Embryonic facial prominence (tissue), 1 donor: ENCODE data around the gene PDGFD.

Experiments
- DNase-seq: peaks from one replicate; pipeline ENCODE4 v3.0.0-alpha.2; 2016; ENCODE audit errors: extremely low spot score

PDGFD gene

GRCh38 chr11:103920933-103921332 lies 243.0 kb downstream of the PDGFD start:
- no peak for DNase-seq

DNA sequence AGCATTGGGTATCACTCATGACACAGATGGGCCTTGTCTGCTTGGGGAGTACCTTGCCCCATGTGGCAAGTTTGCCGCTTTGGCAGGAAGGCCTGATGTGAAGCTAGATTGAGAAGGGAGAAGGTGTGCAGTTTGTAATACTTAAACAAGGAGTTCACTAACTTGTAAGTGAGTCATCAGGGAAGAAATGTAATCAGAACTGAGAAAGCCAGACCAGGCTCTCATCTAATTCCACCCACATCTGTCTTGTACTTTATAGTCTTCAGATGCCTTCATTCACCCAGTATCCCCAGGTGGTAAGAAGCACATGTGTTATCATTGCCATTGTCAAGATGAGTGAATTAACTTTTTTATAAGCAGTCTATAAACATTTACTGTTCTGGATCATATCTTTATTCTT lies 243.5 kb downstream of the PDGFD start:
- no peak for DNase-seq

- no peak for DNase-seq
These were observed 253.2 kb downstream of the PDGFD start for GRCh38 chr11:103910721-103911120.

GRCh38 chr11:103907548-103908455 lies 256.1 kb downstream of the PDGFD start:
- no peak for DNase-seq

DNA sequence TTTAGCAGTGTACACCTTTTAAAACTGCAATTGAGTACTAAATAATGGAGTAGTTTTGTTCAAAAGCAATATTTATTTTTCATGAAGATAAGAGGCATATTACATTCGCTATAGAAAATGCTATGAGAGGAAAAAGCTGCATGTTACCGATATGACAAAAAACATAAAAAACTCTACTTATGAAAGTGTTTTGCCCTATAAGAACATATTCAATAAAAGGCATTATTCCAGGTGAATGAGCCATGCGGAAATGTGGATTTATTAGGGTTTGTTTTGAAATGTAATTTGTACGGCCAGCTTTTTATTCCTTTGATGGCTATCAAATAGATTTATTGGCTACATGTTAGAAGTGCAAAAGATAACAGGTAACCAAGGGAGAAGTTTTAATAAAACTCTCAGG lies 256.8 kb downstream of the PDGFD start:
- DNase-seq = no peak

DNA sequence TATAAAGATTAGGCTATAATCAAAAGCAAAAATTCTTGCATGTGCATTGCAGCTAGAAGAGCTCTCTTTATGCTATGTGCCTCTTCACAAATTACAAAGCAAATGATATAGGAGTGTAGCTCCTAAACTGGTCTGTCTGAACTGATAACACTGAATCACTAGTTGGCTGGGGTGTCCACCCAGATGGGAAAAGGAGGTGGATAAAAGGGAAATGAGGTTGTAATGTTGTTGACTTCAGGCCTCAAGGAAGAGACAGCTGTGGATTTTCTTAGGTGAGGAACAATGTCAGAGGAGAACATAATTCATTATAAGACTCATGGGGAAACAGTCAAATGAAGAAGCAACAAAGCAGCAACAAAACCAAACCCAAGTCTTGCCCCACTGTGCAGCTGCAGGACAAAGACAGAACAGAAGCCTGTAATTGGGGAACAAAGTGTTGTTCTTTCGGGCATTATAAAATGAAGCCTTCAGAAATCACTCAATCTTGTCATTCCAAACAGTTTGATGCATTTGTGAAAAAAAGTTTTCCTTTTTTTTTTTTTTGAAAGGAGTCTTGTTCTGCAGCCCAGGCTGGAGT lies 257.6 kb downstream of the PDGFD start:
- no peak for DNase-seq

DNA sequence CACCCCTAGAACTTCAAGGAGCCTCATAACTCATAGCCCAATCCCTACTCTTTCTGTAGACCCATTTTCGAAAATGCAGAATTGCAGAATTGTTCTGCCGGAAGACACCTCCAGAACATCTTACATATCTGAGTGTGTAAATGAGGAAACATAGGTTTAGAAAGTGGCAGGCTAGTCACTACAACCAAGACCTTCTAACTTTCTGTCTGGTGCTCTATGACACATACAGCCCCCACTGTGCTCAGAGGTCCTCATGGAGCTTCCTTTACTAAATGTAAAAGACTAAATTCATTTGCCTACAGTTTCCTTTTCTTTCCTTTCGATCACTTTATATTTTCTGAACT lies 259.7 kb downstream of the PDGFD start:
- no peak for DNase-seq

GRCh38 chr11:103903621-103904323 lies 260.2 kb downstream of the PDGFD start:
- no peak for DNase-seq

GRCh38 chr11:103902994-103903393 lies 261.0 kb downstream of the PDGFD start:
- no peak for DNase-seq

GRCh38 chr11:103901656-103902055 lies 262.3 kb downstream of the PDGFD start:
- no peak for DNase-seq

DNA sequence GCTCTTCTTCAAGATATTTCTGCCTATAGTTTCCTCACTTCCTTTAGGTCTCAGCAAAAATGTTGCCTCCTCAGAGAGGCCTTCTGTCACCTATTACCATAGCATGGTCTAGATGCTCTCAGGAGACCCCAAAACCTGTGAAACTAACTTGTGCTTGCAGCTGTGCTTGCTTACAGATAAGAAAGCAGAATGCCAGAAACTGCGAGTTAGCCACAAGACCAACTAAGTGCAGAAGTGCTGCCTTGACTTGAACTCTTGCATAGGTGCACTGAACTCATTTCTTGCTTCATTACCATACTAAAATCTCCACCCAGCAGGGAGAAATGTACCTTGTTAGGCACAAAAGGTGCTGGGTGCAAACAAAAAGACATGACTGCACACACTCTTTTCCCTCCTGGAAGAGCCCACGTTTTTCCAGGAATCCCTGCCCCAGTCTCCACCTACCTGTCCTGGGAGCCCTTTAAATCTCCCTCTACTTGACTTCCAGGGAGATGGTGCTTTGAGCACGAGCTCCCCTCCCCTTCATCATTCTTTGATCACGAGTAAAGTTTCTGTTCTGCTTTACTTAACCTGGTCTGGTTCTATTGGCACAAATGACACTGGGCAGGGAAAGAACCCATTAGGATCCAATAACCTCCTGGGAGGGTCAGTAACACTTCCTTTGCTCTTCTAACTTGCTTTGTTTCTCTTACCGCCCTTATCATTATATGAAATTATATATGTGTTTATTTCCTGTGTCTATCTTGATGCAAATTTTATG lies 265.2 kb downstream of the PDGFD start:
- DNase-seq = no peak

DNA sequence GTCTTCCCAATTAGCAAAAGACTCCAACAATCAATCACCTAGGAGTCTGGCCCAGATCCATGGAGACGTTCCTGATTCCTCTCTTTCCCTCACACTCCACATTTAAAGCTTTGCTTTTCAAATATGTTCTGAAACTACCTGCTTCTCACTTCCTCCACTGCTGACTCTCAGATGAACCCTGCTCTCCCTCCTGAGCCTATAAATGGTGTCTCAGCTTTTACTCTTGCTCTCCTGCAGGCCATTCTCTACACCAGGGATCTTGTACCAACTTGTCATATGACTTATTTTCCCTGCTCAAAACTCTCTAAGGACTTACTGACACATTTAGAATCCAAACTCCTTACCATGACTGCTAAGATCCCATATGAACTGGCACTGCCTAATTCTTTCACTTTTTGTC lies 265.9 kb downstream of the PDGFD start:
- DNase-seq = no peak

DNA sequence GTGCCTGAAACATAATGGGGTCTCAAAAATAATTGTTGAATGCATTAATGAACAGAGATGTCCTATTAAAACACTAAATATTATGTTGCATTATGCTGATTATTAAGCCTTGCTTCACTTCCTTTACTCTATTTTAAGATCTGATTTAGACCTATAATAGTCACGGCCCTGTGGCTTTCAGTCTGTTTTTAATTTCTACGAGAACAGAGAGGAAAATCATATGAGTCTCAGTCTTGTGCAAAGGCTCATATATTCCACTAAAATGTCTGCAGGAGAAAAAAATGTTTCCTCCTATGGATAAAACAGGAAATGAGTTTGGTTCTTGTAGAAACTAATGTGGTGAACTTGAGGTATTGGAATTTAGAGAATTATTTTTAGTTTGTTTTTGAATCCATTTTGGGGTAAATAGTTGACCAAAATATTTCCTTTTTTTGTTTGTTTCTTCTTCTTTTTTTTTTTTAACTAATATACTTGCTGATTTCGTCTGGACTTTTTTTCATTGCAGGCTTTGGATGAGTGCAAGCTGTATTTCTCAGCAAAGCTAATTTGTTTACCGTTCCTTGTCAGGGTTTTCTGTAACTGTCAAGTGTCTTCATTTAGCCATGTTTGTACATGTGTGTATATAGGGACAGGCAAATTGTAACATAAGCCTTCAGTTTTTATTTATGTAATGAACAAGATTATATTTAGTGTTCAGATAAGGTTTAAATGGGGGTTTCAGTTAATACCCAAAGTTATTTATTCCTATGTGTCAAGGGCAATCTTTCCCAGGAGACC lies 266.6 kb downstream of the PDGFD start:
- DNase-seq = no peak

- no peak for DNase-seq
These were observed 268.8 kb downstream of the PDGFD start for GRCh38 chr11:103895106-103895505.

GRCh38 chr11:103894673-103895072 lies 269.3 kb downstream of the PDGFD start:
- no peak for DNase-seq

DNA sequence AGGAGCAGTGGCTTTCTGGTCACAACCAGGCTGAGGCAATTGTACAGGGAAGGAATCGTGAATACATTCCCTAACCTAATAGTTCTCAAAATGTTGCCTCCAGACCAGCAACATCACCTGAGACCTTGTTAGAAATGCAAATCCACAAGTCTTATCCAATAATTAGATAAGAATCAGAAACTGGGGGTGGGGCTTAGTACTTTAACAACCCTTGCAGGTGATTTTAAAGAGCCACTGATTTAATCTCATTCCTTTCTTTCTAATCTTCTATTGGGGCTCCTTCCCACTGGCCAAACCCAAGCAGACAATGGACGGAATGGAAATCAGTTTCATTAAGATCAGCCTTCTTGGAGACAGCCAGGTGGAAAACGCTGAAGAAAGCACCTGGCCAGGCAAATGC lies 269.9 kb downstream of the PDGFD start:
- no peak for DNase-seq

GRCh38 chr11:103893371-103893770 lies 270.6 kb downstream of the PDGFD start:
- no peak for DNase-seq

GRCh38 chr11:103892603-103893002 lies 271.3 kb downstream of the PDGFD start:
- DNase-seq = no peak

DNA sequence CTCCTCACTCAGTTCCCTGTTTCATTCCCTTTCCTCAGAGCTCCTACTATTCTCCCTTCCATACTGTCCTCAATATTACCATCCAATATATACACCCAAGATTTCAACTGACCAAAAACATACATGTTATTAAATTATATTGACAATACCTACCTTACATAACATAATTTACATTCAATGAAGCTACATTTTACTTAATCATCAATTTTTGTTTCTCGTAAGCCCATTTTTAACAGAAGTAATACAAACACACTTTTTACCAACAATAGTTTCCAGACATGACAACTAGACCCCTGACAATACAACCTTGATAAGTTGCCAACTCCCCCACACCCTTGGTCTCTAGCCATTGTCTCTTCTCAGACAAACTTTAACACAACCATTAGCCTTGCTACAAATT lies 273.3 kb downstream of the PDGFD start:
- no peak for DNase-seq

DNA sequence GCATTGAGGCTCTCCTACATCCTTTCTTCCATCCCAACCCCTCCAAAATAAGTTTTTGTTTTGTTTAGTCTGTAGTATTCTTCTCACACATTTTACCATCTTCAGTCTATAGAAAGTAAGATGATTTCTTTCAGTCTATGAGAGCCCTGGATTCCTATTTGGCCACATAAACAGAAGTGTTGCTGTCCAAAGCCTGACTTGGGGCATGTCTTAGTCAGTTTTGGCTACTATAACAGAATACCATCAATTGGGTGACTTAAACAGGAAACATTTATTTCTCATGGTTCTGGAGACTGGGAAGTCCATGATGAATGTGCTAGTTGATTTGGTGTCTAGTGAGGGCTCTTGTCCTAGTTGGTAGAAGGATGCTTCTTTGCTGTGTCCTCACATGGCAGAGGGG lies 274.3 kb downstream of the PDGFD start:
- no peak for DNase-seq

GRCh38 chr11:103888541-103888951 lies 275.4 kb downstream of the PDGFD start:
- no peak for DNase-seq
